HG03064 (cell line): ENCODE measurements around the gene MAF.

Source experiments
- ATAC-seq: cut with Tn5 transposase; IDR thresholded peaks from one replicate; pipeline ENCODE4 v1.9.1; 2021; ENCODE audit warnings: low read depth; ENCODE audit not compliant: unreplicated experiment

Gene MAF

DNA sequence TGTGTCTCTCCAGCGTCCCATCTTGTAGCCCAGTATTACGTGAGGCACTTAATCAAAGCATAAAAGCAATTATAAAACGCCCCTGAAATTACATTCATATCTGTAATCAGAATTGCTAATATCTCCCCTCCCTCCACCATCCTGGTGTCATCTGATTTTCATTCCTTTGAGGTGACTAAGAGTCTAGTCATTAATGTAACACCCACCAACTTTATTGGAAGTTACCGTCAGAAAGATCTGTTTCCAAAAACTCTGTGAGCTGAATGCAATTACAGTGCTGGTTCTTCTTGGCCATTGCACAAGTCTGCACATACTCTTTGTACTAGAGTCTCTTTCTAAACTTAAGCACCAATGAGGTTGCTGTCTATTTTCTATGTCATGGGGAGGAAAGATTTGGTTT is 12.5 kb upstream of the MAF start:
- ATAC-seq = no peak

GRCh38 chr16:79612207-79612606 is 11.7 kb upstream of the MAF start:
- no peak for ATAC-seq

DNA sequence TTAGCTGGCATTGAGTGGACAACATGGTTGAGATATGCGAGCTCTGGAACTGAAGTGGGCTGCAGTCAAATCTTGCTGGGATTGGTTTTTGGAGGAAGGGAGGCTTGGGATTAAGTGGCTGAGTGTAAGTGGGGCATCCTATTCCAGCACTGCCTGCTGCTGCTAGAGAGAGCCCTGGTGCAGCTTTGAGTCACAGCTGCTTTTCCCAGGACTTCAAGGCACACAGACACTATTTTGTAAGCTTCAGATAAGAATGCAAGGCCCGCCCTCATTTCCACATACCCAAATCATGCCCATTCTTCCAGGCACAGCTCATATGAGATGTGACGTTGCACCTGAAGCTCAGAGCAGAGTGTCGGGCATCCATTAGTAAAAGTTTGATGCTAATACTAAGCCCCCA is 10.2 kb upstream of the MAF start:
- ATAC-seq = no peak

- no peak for ATAC-seq
These were observed 9.3 kb upstream of the MAF start for GRCh38 chr16:79609861-79610260.

- ATAC-seq = no peak
These were observed 8.4 kb upstream of the MAF start for GRCh38 chr16:79608976-79609375.

GRCh38 chr16:79607587-79607986 is 7.0 kb upstream of the MAF start:
- no peak for ATAC-seq

DNA sequence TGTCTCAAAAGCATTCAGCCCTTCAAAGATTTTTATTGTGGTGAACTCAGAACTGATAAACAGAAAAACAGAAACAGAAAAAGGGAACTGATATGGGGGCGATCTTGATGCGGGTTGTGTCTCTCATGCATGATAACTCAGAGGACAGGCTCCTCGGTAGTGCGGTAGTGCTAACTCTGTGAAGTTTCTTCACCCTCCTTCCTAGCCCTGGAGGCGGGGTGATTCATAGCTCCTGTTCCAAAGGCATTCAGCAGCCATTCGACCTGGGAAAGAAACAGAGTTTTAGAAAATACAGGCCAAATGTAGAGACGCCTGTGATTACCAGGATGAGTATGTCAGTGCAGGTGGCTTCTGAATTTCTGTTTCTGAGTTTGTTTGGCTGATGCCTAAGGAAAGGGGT is 5.5 kb upstream of the MAF start:
- no peak for ATAC-seq

DNA sequence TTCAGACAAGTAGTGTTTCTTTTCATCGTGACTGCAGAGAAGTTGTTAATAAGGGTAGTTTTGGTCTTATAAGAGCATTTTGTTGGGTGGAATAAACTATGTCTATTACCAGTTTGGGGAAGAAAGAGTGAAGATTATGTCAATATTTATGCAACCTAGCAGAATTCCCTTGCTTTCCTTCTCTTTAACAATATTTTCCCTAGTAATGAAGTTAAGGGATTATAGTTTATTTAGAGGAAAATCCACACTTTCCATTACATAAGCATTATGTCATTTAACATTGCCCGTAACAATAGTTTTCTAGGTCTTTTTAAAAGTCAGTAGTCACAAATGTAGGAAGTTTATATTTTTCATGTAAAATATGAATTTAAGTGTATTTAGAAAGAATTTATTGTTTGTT is 2.5 kb upstream of the MAF start:
- ATAC-seq = no peak

GRCh38 chr16:79602628-79603014 is 2.1 kb upstream of the MAF start:
- no peak for ATAC-seq

DNA sequence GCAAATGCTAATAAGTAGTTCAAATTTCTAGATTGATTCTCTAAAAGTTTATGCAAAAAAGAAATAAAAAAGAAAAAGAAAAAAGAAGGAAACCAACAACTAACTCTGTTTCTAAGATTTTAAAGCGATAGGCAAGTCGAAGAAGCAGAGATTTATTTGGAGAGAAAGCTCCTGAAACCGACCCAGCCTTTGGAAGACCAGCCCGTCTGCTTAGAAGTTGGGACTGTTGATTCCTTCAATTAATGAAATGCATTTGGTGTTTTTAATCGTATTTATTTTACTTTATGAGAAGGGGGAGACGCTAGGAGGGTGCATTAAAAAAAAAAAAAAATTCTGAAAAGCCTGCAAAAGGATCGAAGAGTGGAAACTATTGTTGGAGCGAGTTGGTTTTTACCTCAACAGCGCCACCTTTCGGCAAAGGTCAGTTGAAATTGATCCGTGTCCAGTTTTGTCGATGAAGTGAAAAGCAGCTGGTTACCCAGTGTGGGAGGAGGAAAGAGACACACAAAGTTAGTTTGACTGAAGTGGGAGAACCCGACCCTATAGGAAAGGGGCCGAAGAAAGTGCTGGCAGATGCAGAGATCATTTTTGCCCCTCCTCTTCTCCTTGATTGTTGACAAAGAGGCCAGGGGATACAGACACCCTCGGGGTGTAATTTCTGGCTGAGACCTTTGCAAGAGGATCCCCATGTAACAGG is 1.5 kb upstream of the MAF start:
- no peak for ATAC-seq

GRCh38 chr16:79601092-79601930 is 774 bp upstream of the MAF start:
- no peak for ATAC-seq

- ATAC-seq = no peak
These were observed 500 bp downstream of the MAF start for GRCh38 chr16:79599837-79600637.

DNA sequence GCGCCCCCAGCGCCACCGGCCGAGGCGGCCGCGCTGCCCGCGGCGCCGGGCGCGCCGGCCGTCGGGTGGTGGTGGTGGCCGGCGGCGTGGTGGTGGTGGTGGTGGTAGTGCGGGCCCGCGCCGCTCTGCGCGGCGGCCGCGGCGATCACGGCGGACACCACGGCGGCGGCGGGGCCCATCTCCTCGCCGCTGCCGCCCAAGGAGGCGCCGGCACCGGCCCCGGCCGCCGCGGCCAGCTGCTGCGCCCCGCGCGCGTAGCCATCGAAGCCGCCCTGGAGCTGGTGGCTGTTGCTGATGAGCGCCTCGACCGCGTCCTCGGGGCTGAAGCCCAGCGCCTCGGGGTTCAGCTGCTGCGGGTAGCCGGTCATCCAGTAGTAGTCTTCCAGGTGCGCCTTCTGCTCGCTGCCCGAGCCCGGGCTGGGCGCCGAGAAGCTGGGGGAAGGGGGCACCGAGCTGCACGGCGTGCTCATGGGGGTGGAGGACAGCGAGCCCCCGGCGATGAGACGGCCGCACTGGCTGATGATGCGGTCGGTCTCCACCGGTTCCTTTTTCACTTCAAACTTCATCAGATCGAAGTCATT is 1.2 kb downstream of the MAF start:
- ATAC-seq = no peak

DNA sequence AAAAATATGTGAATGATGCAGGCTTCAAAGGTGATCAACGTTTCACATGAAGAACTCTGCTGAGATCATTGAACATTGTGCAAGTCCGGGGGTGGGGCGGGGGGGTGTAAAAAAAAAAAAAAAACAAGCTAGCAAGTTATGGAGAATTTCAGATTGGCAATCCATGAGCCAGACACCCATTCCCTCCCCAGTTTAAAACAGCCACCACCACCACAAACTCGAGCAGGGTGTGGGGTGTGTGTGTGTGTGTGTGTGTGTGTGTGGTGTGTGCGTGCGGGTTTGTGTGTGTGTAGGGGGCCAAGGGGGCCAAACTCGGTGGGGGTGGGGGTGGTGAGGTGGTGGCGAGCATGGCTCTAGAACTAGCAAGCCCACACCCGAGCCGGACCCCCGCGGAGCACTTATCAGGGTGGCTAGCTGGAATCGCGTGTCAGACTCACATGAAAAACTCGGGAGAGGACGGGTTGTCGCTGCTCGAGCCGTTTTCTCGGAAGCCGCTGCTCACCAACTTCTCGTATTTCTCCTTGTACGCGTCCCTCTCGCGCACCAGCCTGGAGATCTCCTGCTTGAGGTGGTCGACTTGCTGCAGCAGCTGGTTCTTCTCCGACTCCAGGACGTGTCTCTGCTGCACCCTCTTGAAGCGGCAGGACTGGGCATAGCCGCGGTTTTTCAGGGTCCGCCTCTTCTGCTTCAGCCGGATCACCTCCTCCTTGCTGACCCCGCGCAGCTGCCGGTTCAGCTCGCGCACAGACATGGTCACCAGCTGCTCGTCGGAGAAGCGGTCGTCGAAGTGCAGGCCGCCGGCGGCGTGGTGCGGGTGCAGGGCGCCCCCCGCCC is 2.0 kb downstream of the MAF start:
- ATAC-seq = no peak

- ATAC-seq = no peak
These were observed 2.5 kb downstream of the MAF start for GRCh38 chr16:79598063-79598347.

GRCh38 chr16:79597277-79598062 is 3.1 kb downstream of the MAF start:
- no peak for ATAC-seq

DNA sequence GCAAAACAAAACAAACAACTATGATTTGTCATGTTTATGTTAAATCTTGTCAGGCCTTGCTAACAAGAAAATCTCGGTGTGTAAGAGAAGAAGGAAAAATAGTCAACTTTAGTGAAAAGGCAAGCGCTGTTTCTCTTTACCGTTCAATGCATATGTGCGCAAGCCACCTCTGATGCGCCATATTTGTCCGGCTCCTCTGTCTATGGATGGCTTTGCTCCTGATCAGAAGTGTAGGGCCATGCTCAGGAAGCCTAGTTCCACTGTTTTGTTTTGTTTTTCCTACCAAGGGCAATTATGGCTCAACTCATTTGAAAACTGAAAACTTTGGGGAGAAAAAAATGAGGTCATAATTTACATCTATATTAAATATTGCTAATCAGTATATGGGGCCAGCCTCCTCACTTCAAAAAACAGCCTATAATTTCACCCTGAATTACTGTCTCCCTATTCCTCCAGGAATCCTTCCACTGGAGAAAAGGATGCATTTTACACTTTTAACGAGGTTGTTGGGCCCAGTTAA is 4.5 kb downstream of the MAF start:
- ATAC-seq = no peak

DNA sequence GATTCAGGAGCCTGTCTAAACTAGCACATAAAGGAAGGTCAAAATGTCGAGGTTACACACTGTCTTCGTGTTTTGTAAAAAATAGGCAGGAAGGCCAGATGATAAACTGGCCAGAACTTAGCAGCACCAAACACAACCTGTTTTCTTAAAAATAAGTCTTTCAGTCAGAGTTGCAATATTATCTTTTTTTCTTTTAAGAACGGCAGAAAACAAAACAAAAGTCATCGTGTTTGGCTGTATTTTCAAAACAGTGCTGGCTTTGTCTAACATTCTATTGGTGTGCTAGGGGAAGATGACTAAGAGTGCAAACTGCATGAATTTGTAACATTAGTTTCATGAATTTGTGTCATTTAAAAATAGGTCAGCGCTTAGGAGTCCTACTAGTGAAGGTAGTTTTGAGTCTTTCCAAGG is 5.3 kb downstream of the MAF start:
- no peak for ATAC-seq

- no peak for ATAC-seq
These were observed 6.8 kb downstream of the MAF start for GRCh38 chr16:79593754-79594153.
